Measurements from ENCODE around the gene EFCAB14.

- TF ChIP-seq SUZ12 (IDR thresholded peaks at IDR 0.05) (no peak), BHLHE40 (IDR thresholded peaks at IDR 0.05; ENCODE audit: borderline replicate concordance) (no peak), CTBP1 (IDR thresholded peaks at IDR 0.05; ENCODE audit: borderline replicate concordance) (no peak), FOXM1 (IDR thresholded peaks at IDR 0.05; ENCODE audit: borderline replicate concordance) (no peak), HDGF (IDR thresholded peaks at IDR 0.05; ENCODE audit: borderline replicate concordance) (no peak), FOXA1 (IDR thresholded peaks at IDR 0.05) (no peak), LEF1 (IDR thresholded peaks at IDR 0.05; ENCODE audit: borderline replicate concordance) (no peak), ELF4 (IDR thresholded peaks at IDR 0.05) (no peak), SP1 (IDR thresholded peaks at IDR 0.05) (no peak), NFRKB (IDR thresholded peaks at IDR 0.05) (no peak), TARDBP (IDR thresholded peaks at IDR 0.05) (no peak), L3MBTL2 (conservative IDR thresholded peaks at IDR 0.05) (no peak), ARNT (IDR thresholded peaks at IDR 0.05) (no peak)
- TF ChIP-seq, protein P1, sequence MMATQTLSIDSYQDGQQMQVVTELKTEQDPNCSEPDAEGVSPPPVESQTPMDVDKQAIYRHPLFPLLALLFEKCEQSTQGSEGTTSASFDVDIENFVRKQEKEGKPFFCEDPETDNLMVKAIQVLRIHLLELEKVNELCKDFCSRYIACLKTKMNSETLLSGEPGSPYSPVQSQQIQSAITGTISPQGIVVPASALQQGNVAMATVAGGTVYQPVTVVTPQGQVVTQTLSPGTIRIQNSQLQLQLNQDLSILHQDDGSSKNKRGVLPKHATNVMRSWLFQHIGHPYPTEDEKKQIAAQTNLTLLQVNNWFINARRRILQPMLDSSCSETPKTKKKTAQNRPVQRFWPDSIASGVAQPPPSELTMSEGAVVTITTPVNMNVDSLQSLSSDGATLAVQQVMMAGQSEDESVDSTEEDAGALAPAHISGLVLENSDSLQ (IDR thresholded peaks at IDR 0.05), result no peak
Measured at GRCh38 chr1:46747683-46748288, 28.9 kb upstream of the EFCAB14 start.
